ENCODE results near the gene PROZ.

The PROZ gene

DNA sequence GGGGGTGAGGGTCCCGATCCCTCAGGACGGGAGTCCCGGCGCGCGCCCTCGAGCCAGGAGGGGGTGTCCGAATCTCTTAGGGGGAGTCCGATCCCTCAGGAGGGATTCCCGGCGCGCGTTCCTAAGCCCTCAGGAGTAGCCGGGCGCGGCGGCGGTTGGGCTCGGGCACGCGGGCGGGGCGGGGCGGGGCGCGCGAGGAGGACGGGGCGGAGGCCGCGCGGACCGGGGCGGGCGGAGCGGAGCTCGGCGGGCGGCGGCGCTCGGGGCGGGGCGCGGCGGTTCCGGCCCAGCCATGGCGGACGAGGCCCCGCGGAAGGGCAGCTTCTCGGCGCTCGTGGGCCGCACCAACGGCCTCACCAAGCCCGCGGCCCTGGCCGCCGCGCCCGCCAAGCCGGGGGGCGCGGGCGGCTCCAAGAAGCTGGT, 50.9 kb downstream of the PROZ start, which contains the start of gene CUL4A:
CUL4A (plus strand) TSS at position 278 of the 423 bp plus-strand sequence; CDS start at position 293, 15 bp downstream.
- DNase-seq: peak; percentile 84

GRCh38 chr13:113209759-113210421, 51.4 kb downstream of the PROZ start:
- DNase-seq: peak; percentile 58

DNA sequence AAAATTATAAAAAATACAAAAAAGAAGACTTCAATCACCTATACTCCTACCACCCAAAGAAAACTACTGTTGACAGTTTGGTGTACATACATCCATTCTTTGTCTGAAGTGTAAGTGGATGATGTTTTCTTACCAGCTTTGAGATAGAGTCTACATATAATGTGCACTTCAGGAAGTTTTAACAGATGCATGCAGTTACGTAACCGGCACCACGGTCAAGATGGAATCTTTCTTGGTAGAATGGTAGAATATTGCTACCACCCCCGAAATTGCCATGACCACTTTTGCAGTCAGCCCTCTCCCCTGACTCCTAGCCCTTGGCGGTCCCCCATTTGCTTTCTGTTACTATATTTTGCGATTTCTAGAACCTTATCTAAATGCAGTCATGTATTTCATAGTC, 52.4 kb downstream of the PROZ start:
- no peak for DNase-seq

DNA sequence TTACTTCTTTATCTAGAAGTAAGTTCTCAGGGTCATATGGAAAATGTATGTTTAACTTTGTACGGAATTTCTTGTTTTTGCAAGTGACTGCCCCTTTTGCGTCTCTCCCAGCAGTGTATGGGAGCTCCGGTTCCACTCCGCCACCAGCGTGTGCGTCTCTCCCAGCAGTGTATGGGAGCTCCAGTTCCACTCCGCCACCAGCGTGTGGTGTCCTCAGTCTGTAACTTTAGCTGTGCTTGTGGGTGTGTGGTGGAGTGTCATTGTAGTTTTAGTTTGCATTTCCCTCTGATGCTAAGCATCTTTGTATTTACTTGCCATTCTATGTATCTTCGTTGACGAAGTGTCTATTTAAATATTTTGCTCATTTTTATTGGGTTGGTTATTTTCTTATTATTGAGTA, 53.3 kb downstream of the PROZ start:
- DNase-seq: no peak

DNA sequence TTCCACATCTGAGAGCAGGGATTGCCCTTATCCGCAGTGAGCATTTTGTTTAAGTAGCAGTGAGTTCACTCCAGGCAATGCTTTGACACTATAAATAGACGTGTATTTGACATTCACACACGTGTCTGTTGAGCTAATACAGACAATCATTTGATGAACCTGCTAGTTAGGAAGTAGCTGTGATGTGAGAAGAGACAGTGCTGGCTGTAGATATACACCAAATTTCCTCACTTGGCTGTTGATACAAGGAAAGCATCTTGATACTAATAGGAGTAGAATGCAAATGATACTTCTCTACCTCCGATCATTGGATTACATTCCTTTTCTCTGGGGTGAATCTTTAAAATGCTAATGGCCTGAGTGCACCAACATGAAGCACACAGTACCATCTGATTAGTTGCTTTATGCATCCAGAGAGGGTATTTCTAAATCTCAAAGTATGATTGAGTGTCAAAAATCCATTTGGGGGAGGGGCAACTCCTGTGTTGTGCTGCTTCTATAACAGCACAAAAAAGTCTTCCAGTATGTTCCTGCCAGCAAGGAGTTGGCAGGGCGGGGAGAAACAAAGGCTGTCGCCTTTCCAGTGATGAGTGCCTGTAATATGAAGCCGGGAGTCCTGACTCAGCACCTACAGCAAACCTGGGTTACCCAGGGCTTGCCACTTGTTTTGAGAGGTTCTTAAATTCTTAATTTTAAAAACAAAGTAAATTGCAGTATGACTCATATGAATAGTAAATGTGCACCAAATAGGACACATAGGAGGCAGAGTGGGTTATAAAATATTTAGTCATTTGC, 58.0 kb downstream of the PROZ start:
- peak; percentile 66 for DNase-seq

GRCh38 chr13:113218586-113218985, 60.1 kb downstream of the PROZ start:
- DNase-seq: no peak

DNA sequence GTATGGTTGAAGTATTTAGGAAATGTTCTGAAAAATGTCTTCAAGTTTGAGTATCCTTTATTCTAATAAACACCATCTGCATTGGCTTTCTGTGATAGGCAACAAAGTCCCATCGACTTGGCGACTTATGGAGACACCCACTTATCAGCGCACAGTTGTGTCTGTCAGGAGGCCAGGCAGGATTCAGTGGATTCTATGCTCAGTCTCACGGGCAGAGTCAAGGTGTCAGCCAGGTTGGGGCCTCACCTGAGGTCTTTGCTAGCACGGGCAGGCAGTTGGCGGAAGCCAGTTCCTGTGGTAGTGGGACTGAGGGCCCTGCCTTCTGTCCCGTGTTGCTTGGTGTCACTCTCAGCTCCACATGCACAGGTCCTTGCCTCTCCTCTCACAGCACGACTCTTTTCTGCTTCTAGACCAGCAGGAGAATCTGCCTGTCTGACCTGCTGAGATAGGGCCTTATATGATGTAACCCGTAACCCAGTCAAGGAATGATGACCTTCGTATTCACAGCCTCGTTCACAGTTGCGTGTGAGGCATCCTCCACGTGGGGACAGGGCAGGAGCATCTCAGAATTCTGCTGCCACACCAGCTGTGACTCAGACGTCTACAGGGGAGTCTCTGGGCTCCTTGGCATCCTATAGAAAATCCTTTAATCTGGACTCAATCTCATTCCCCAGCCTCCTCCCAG, 61.0 kb downstream of the PROZ start:
- DNase-seq: no peak

DNA sequence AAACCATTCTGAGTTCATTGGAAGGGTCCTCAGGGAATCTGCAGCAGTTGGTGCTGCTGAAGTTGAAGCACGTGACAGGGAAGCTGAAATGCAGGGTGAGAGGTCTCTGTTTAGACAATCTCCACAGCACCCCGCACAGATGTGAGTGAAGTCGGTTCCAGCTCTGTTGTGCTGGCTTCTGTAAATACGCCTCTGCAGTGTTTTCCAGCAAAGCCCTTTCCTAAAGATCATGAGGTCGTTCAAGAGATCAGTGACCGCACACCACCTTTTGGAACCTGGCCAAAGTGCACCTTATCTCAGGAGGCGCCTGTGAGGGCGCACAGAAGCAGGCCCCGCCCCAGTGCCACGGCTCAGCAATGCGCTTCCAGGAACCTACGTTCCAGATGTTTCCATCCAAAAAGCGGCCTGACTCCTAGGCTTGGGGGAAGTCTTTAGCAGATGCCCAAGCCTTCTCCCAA, 61.7 kb downstream of the PROZ start:
- no peak for DNase-seq

- no peak for DNase-seq
Observed at GRCh38 chr13:113220877-113221276, 62.4 kb downstream of the PROZ start.
